ENCODE results near the gene OTUB2.

Gene OTUB2

GRCh38 chr14:94081386-94081820, 55.3 kb downstream of the OTUB2 start:
- Mint-ChIP-seq H3K27me3 (ENCODE audit: low read depth, poor library complexity) (no peaks in the 10 kb centered on the region), H3K9me3 (peaks cover 60% of the 10 kb centered on the region), H3K4me1 (peaks cover 59% of the 10 kb centered on the region), H3K4me3 (peak overlapping the region; percentile 100), H3K27ac (peak overlapping the region; percentile 94), H3K36me3 (ENCODE audit: low read depth) (peaks cover 77% of the 10 kb centered on the region)
- TF ChIP-seq CTCF (IDR thresholded peaks at IDR 0.05) = no peak
- DNase-seq = no peak

- Mint-ChIP-seq H3K27ac (no peak overlapping the region), H3K27me3 (ENCODE audit: low read depth, poor library complexity) (no peaks in the 10 kb centered on the region), H3K4me3 (no peak overlapping the region), H3K9me3 (peaks cover 34% of the 10 kb centered on the region), H3K36me3 (ENCODE audit: low read depth) (peaks cover 59% of the 10 kb centered on the region), H3K4me1 (peaks cover 18% of the 10 kb centered on the region)
- DNase-seq = no peak
- no peak for TF ChIP-seq CTCF (IDR thresholded peaks at IDR 0.05)
Measured at GRCh38 chr14:94087891-94088290, 61.8 kb downstream of the OTUB2 start.

- no peaks in the 10 kb centered on the region for H3K27me3 Mint-ChIP-seq (ENCODE audit: low read depth, poor library complexity)
- no peak overlapping the region for H3K4me3 Mint-ChIP-seq
- H3K9me3 Mint-ChIP-seq = peaks cover 28% of the 10 kb centered on the region
- no peak for TF ChIP-seq CTCF (IDR thresholded peaks at IDR 0.05)
- no peak for DNase-seq
- peaks cover 53% of the 10 kb centered on the region for H3K36me3 Mint-ChIP-seq (ENCODE audit: low read depth)
- H3K27ac Mint-ChIP-seq = peak overlapping the region; percentile 34
- peaks cover 15% of the 10 kb centered on the region for H3K4me1 Mint-ChIP-seq
Measured at GRCh38 chr14:94088516-94088915, 62.4 kb downstream of the OTUB2 start.

- H3K4me3 Mint-ChIP-seq = no peak overlapping the region
- H3K4me1 Mint-ChIP-seq = peaks cover 20% of the 10 kb centered on the region
Measured at GRCh38 chr14:94089479-94089878, 63.3 kb downstream of the OTUB2 start.

GRCh38 chr14:94093418-94093817, 67.3 kb downstream of the OTUB2 start:
- no peak for TF ChIP-seq CTCF (IDR thresholded peaks at IDR 0.05)
- peak overlapping the region; percentile 0 for H3K27ac Mint-ChIP-seq

More at GRCh38 chr14:94089479-94089878, 63.3 kb downstream of the OTUB2 start:
- H3K27me3 Mint-ChIP-seq (ENCODE audit: low read depth, poor library complexity) = no peaks in the 10 kb centered on the region
- H3K27ac Mint-ChIP-seq = no peak overlapping the region
- DNase-seq = no peak
- TF ChIP-seq CTCF (IDR thresholded peaks at IDR 0.05) = no peak
- peaks cover 46% of the 10 kb centered on the region for H3K36me3 Mint-ChIP-seq (ENCODE audit: low read depth)
- H3K9me3 Mint-ChIP-seq = peaks cover 27% of the 10 kb centered on the region

GRCh38 chr14:94097091-94097490, 71.0 kb downstream of the OTUB2 start:
- DNase-seq = no peak
- Mint-ChIP-seq H3K27me3 (ENCODE audit: low read depth, poor library complexity) (no peaks in the 10 kb centered on the region), H3K4me1 (peaks cover 25% of the 10 kb centered on the region), H3K36me3 (ENCODE audit: low read depth) (peaks cover 12% of the 10 kb centered on the region), H3K27ac (no peak overlapping the region), H3K4me3 (no peak overlapping the region), H3K9me3 (no peaks in the 10 kb centered on the region)
- TF ChIP-seq CTCF (IDR thresholded peaks at IDR 0.05) = no peak

More at GRCh38 chr14:94093418-94093817, 67.3 kb downstream of the OTUB2 start:
- H3K4me1 Mint-ChIP-seq = peaks cover 13% of the 10 kb centered on the region
- no peak for DNase-seq
- no peaks in the 10 kb centered on the region for H3K27me3 Mint-ChIP-seq (ENCODE audit: low read depth, poor library complexity)
- no peak overlapping the region for H3K4me3 Mint-ChIP-seq
- peaks cover 26% of the 10 kb centered on the region for H3K36me3 Mint-ChIP-seq (ENCODE audit: low read depth)
- no peaks in the 10 kb centered on the region for H3K9me3 Mint-ChIP-seq
